Astrocyte of the spinal cord (primary cell): Measurements from ENCODE around the gene C1GALT1C1L.

Experiments used
- DNase-seq: peaks from one replicate; pipeline ENCODE4 v3.0.0; 2011; ENCODE audit warnings: low read depth, low spot score
- H3K4me3 ChIP-seq: 2 replicates; pipeline ENCODE4 v1.5.1; 2011; ENCODE audit warnings: low read depth, mild to moderate bottlenecking, low read length, moderate library complexity
- in situ Hi-C: cut with HindIII; loops from 2 replicates; pipeline ENCODE4 v1.10.0; 2017; ENCODE audit warnings: low sequenced_read_pairs
- TF ChIP-seq, protein P1 (sequence below): IDR thresholded peaks from 2 replicates; pipeline ENCODE4 v1.5.1; 2012; ENCODE audit warnings: low read depth, mild to moderate bottlenecking, low read length, inconsistent platforms

C1GALT1C1L gene

GRCh38 chr2:43634604-43635306 is 41.5 kb downstream of the C1GALT1C1L start:
- H3K4me3 ChIP-seq = no peak overlapping the region
- peak; percentile 76 for DNase-seq
- in situ Hi-C loops = no loop called here
- TF ChIP-seq, protein P1, sequence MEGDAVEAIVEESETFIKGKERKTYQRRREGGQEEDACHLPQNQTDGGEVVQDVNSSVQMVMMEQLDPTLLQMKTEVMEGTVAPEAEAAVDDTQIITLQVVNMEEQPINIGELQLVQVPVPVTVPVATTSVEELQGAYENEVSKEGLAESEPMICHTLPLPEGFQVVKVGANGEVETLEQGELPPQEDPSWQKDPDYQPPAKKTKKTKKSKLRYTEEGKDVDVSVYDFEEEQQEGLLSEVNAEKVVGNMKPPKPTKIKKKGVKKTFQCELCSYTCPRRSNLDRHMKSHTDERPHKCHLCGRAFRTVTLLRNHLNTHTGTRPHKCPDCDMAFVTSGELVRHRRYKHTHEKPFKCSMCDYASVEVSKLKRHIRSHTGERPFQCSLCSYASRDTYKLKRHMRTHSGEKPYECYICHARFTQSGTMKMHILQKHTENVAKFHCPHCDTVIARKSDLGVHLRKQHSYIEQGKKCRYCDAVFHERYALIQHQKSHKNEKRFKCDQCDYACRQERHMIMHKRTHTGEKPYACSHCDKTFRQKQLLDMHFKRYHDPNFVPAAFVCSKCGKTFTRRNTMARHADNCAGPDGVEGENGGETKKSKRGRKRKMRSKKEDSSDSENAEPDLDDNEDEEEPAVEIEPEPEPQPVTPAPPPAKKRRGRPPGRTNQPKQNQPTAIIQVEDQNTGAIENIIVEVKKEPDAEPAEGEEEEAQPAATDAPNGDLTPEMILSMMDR = no peak

DNA sequence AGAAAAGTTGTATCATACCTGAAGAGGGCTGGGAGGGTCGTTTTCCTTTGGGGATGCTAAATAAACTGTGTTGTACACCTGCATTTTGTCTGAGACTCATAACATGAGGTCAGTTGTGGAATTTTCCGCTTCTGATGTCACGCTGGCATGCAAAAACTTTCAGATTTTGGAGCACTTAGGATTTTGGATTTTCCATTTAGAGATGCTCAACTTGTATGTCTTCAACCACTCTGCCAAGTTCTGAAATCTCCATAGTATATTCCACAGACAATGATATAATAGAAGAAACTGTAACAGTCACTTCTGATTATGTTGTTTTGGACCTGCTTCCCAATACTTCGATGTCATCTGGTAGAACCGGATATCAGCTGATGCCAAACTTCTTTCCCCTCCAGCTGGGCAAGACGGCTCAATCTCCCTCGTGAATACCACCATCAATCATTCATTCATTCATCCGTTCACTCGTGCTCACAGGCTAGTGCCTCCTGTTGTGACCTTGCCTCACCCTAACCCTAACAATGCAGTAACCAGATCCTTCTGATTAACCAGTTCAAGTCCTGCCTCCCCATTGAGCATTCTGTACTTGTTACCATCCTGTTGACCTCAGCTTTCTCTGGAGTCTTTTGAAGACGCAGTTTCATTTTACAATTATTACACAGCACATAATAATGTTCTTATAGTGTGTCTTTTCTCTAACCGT is 44.5 kb downstream of the C1GALT1C1L start:
- no peak for DNase-seq
- H3K4me3 ChIP-seq = no peak overlapping the region
- TF ChIP-seq, protein P1 = no peak
- in situ Hi-C loops = no loop called here
